ENCODE measurements around the gene LRPAP1. TPM values are rescaled to one million over a fixed set of nuclear protein-coding genes. Genes with fewer than 3 reads are reported as not detected.
"Not testable (repeated sequence)": the region's sequence is repeated elsewhere in the genome, so short reads cannot be mapped to it uniquely, and the experiment has no call there.

The LRPAP1 gene
- 297 TPM for total RNA-seq
- long read RNA-seq, full-length matches to known transcripts: 746 of 783 reads
- long read RNA-seq, partial matches to known transcripts: 23 of 783 reads
- long read RNA-seq, other reads (novel, unspliced or antisense): 14 of 783 reads

GRCh38 chr4:3531879-3532750, at the start of gene LRPAP1:
TSS of gene LRPAP1 (minus strand) at chr4:3532422. CDS start at chr4:3532412, 10 bp downstream.
- no peaks in the 10 kb centered on the region for H3K27me3 ChIP-seq (ENCODE audit: low read depth)
- H3K27ac ChIP-seq (replicated peaks): peak within 1 kb of the TSS; percentile 84
- DNase-seq: peak; percentile 91
- peaks cover 14% of the 10 kb centered on the region for H3K36me3 ChIP-seq
- intact Hi-C loops (cut with micrococcal nuclease): no loop called here
- H3K9me3 ChIP-seq (replicated peaks): no peaks in the 10 kb centered on the region
- TF ChIP-seq CTCF (IDR thresholded peaks at IDR 0.05; ENCODE audit: borderline replicate concordance): no peak
- H3K4me3 ChIP-seq: peak within 1 kb of the TSS; percentile 97
- peaks cover 54% of the 10 kb centered on the region for H3K4me1 ChIP-seq

GRCh38 chr4:3581334-3582090, 49.3 kb upstream of the LRPAP1 start:
- H3K4me1 ChIP-seq; DNase-seq; intact Hi-C loops (cut with micrococcal nuclease); H3K36me3 ChIP-seq; H3K4me3 ChIP-seq; H3K27ac ChIP-seq (replicated peaks); H3K27me3 ChIP-seq (ENCODE audit: low read depth); H3K9me3 ChIP-seq (replicated peaks): not testable (repeated sequence)

- H3K4me1 ChIP-seq; H3K36me3 ChIP-seq; H3K4me3 ChIP-seq; DNase-seq; H3K27me3 ChIP-seq (ENCODE audit: low read depth); H3K27ac ChIP-seq (replicated peaks); H3K9me3 ChIP-seq (replicated peaks); intact Hi-C loops (cut with micrococcal nuclease): not testable (repeated sequence)
These were observed 48.6 kb upstream of the LRPAP1 start for GRCh38 chr4:3580859-3581258.

GRCh38 chr4:3578527-3579144, 46.4 kb upstream of the LRPAP1 start:
- H3K27ac ChIP-seq (replicated peaks); H3K4me1 ChIP-seq; H3K4me3 ChIP-seq; DNase-seq; intact Hi-C loops (cut with micrococcal nuclease); H3K27me3 ChIP-seq (ENCODE audit: low read depth); H3K36me3 ChIP-seq; H3K9me3 ChIP-seq (replicated peaks): not testable (repeated sequence)

GRCh38 chr4:3578052-3578451, 45.8 kb upstream of the LRPAP1 start:
- DNase-seq; H3K4me1 ChIP-seq; intact Hi-C loops (cut with micrococcal nuclease); H3K27ac ChIP-seq (replicated peaks); H3K36me3 ChIP-seq; H3K4me3 ChIP-seq; H3K9me3 ChIP-seq (replicated peaks): not testable (repeated sequence)
- peaks cover 12% of the 10 kb centered on the region for H3K27me3 ChIP-seq (ENCODE audit: low read depth)

- peaks cover 18% of the 10 kb centered on the region for H3K27me3 ChIP-seq (ENCODE audit: low read depth)
- DNase-seq; H3K36me3 ChIP-seq; intact Hi-C loops (cut with micrococcal nuclease); H3K27ac ChIP-seq (replicated peaks); H3K4me3 ChIP-seq; H3K4me1 ChIP-seq; H3K9me3 ChIP-seq (replicated peaks): not testable (repeated sequence)
These were observed 45.1 kb upstream of the LRPAP1 start for GRCh38 chr4:3577208-3577892.

- intact Hi-C loops (cut with micrococcal nuclease); H3K9me3 ChIP-seq (replicated peaks); H3K4me1 ChIP-seq; DNase-seq; H3K4me3 ChIP-seq; H3K27ac ChIP-seq (replicated peaks); H3K36me3 ChIP-seq: not testable (repeated sequence)
- peaks cover 23% of the 10 kb centered on the region for H3K27me3 ChIP-seq (ENCODE audit: low read depth)
These were observed 44.4 kb upstream of the LRPAP1 start for GRCh38 chr4:3576533-3577207.

- H3K27me3 ChIP-seq (ENCODE audit: low read depth): peaks cover 26% of the 10 kb centered on the region
- H3K4me1 ChIP-seq; H3K4me3 ChIP-seq; H3K9me3 ChIP-seq (replicated peaks); H3K27ac ChIP-seq (replicated peaks); intact Hi-C loops (cut with micrococcal nuclease); H3K36me3 ChIP-seq; DNase-seq: not testable (repeated sequence)
These were observed 43.5 kb upstream of the LRPAP1 start for GRCh38 chr4:3575426-3576369.

- H3K36me3 ChIP-seq; H3K4me1 ChIP-seq; H3K9me3 ChIP-seq (replicated peaks); DNase-seq; intact Hi-C loops (cut with micrococcal nuclease); H3K4me3 ChIP-seq; H3K27ac ChIP-seq (replicated peaks): not testable (repeated sequence)
- H3K27me3 ChIP-seq (ENCODE audit: low read depth): peaks cover 28% of the 10 kb centered on the region
These were observed 42.6 kb upstream of the LRPAP1 start for GRCh38 chr4:3574865-3575264.

- H3K36me3 ChIP-seq; DNase-seq; H3K27ac ChIP-seq (replicated peaks); H3K4me3 ChIP-seq; H3K4me1 ChIP-seq; intact Hi-C loops (cut with micrococcal nuclease); H3K9me3 ChIP-seq (replicated peaks): not testable (repeated sequence)
- H3K27me3 ChIP-seq (ENCODE audit: low read depth): peaks cover 28% of the 10 kb centered on the region
These were observed 42.1 kb upstream of the LRPAP1 start for GRCh38 chr4:3574346-3574745.
